ENCODE measurements around the gene FAM187B.

- TF ChIP-seq CTCF (conservative IDR thresholded peaks at IDR 0.05) (no peak), ZFX (IDR thresholded peaks at IDR 0.05) (no peak)
Observed at GRCh38 chr19:35246466-35247092, 18.0 kb upstream of the FAM187B start.
